Astrocyte of the spinal cord (primary cell): ENCODE results near the gene NUMBL.

Experiments
- DNase-seq: peaks from one replicate; pipeline ENCODE4 v3.0.0; 2011; ENCODE audit warnings: low read depth, low spot score
- H3K4me3 ChIP-seq: 2 replicates; pipeline ENCODE4 v1.5.1; 2011; ENCODE audit warnings: low read depth, mild to moderate bottlenecking, low read length, moderate library complexity
- in situ Hi-C: cut with HindIII; loops from 2 replicates; pipeline ENCODE4 v1.10.0; 2017; ENCODE audit warnings: low sequenced_read_pairs
- TF ChIP-seq, protein P1 (sequence below): IDR thresholded peaks from 2 replicates; pipeline ENCODE4 v1.5.1; 2012; ENCODE audit warnings: low read depth, mild to moderate bottlenecking, low read length, inconsistent platforms

NUMBL gene

DNA sequence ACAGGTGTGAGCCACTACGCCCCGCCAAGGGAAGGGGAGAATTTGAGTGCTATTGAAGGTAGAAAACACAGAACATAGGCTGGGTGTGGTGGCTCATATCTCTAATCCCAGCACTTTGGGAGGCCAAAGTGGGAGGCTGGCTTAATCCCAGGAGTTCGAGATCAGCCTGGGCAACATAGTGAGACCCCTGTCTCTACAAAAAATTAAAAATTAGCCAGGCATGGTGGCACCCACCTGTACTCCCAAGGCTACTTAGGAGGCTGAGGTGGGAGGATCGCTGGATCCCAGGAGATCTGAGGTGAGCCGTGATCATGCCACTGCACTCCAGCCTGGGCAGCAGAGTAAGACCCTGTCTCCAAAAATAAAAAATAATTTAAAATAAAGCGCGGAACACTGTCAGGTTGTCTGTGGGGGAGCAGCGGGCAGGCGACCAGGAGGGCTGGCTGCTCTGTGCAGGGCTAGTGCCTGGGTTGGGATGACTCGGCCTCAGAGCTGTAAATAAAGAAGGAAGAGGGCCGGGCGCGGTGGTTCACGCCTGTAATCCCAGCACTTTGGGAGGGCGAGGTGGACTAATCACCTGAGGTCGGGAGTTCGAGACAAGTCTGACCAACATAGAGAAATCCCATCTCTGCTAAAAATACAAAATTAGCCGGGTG, 48.3 kb downstream of the NUMBL start:
- no peak overlapping the region for H3K4me3 ChIP-seq
- no peak for DNase-seq
- TF ChIP-seq, protein P1, sequence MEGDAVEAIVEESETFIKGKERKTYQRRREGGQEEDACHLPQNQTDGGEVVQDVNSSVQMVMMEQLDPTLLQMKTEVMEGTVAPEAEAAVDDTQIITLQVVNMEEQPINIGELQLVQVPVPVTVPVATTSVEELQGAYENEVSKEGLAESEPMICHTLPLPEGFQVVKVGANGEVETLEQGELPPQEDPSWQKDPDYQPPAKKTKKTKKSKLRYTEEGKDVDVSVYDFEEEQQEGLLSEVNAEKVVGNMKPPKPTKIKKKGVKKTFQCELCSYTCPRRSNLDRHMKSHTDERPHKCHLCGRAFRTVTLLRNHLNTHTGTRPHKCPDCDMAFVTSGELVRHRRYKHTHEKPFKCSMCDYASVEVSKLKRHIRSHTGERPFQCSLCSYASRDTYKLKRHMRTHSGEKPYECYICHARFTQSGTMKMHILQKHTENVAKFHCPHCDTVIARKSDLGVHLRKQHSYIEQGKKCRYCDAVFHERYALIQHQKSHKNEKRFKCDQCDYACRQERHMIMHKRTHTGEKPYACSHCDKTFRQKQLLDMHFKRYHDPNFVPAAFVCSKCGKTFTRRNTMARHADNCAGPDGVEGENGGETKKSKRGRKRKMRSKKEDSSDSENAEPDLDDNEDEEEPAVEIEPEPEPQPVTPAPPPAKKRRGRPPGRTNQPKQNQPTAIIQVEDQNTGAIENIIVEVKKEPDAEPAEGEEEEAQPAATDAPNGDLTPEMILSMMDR = no peak
- in situ Hi-C loops = no loop called here

DNA sequence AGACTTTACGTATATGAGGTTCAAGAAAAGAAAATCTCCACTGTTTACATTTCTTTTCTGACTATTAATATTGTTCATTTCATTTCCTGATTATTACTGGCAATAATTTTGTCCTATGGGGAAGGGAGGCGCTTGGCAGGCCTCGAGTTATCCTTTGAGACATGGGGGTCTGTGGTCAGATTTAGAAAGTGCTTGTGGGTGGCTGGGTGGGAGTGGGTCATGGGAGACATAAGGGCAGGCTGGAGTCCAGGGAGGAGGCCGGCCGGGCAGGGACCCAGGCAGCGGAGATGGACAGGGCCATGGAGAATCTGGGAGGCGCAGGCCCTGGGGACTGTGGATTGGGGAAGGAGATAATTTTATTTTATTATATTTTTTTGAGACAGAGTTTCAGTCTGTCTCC, 49.2 kb downstream of the NUMBL start:
- in situ Hi-C loops = no loop called here
- no peak for DNase-seq
- H3K4me3 ChIP-seq = no peak overlapping the region
- TF ChIP-seq, protein P1 = no peak

DNA sequence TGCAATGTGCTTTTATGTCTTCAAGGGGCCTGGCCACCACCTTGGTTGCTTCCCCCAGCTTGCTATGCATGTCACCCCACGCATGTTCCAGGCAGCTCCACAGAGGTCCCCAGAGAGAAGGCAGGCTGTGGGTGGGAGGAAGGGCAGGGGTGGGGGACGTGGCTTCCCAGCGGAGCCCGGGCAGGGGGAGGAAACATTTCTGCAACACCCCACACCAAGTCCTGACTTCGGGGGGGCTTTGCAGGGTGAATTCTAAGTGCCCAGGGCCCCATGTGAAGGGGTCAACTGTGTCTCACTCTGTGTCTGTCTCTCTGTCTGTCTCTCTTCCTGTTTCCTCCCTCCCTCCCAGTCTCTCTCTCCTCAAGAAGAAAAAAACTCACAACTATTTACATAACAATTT, 49.7 kb downstream of the NUMBL start:
- no peak for DNase-seq
- in situ Hi-C loops = no loop called here
- H3K4me3 ChIP-seq = no peak overlapping the region
- TF ChIP-seq, protein P1 = no peak

DNA sequence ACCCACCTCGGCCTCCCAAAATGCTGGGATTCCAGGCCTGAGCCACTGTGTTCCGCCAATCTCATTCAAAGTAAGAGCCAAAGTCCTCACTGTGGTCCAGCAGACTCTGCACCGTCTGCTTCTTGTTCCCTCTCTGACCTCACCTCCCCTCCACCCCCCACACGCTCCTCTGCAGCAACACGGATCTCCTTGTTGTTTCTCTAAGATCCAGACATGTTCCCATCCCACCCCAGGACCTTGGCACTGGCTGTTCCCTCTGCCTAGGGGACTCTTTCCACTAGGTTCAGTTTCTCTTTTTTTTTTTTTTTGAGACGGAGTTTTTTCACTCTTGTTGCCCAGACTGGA, 50.8 kb downstream of the NUMBL start:
- TF ChIP-seq, protein P1 = no peak
- in situ Hi-C loops = no loop called here
- DNase-seq = no peak
- no peak overlapping the region for H3K4me3 ChIP-seq

DNA sequence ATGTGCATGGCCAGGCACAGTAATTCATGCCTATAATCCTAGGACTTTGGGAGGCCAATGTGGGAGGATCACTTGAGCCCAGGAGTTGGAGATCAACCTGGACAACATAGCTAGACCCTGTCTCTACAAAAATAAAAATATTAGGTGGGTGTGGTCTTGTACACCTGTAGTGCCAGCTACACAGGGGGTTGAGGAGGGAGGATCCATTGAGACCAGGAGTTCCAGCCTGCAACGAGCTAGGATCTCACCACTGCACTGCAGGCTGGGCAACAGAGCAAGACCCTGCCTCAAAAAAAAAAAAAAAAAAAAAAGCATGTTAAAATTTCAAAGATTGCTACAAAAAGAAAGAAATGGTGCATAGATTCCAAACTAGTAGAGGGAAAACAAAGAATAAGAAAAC, 52.1 kb downstream of the NUMBL start:
- H3K4me3 ChIP-seq = no peak overlapping the region
- DNase-seq = no peak
- TF ChIP-seq, protein P1 = no peak
- in situ Hi-C loops = no loop called here

DNA sequence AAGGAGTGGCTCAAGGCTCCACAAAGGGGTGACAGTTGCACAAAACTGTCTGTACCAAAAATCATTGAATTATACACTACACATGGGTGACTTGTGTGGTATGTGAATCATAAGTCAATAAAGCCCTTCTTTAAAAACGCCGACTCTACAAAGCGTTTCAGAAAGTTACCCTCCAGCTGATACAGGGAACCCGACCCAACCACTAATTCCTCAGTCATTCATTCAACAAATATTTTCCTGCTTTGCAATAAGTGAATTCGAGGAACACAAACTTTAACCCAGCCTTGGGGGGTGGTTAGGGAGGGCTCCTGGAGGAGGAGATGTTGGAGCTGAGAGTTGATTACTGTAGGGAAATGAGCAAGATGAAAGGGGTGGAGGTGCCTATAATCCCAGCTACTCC, 57.2 kb downstream of the NUMBL start:
- DNase-seq = peak; percentile 60
- no peak overlapping the region for H3K4me3 ChIP-seq

More for the DNA sequence above, 57.2 kb downstream of the NUMBL start:
- in situ Hi-C loops = no loop called here
- TF ChIP-seq, protein P1 = no peak
